Measurements from ENCODE around the gene TMEM126A.

DNA sequence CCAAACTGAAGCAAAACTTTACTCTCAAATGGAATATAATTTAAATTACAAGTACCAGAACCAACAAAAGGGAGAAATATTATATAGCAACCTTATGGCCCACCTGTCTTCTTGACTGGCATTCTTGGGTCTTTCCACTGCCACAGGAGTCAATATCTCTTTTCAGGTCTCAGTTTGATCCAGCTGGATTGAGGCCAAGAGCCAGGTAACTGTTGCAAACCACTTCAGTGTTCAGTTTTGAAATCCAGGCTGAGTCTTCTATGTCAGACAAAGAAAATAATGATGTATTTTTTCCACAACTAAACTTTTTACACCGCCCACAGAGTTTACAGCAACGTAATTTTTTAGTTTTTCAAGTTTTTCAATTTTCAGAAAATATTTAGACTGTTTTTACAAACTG is 21.3 kb upstream of the TMEM126A start:
- TF ChIP-seq, protein P1, sequence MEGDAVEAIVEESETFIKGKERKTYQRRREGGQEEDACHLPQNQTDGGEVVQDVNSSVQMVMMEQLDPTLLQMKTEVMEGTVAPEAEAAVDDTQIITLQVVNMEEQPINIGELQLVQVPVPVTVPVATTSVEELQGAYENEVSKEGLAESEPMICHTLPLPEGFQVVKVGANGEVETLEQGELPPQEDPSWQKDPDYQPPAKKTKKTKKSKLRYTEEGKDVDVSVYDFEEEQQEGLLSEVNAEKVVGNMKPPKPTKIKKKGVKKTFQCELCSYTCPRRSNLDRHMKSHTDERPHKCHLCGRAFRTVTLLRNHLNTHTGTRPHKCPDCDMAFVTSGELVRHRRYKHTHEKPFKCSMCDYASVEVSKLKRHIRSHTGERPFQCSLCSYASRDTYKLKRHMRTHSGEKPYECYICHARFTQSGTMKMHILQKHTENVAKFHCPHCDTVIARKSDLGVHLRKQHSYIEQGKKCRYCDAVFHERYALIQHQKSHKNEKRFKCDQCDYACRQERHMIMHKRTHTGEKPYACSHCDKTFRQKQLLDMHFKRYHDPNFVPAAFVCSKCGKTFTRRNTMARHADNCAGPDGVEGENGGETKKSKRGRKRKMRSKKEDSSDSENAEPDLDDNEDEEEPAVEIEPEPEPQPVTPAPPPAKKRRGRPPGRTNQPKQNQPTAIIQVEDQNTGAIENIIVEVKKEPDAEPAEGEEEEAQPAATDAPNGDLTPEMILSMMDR (IDR thresholded peaks at IDR 0.05), result no peak
- no peak for TF ChIP-seq POLR2A (IDR thresholded peaks at IDR 0.05)
